ENCODE measurements around the gene PPP4R4.

The PPP4R4 gene

GRCh38 chr14:94306047-94306978 is 132.2 kb downstream of the PPP4R4 start:
- Histone ChIP-seq H3K4me1 (no peaks in the 10 kb centered on the region), H3K4me3 (ENCODE audit: low read depth, low read length) (no peak overlapping the region), H3K36me3 (no peaks in the 10 kb centered on the region), H3K27me3 (no peaks in the 10 kb centered on the region), H3K9me3 (no peaks in the 10 kb centered on the region; the same call in 1 of the 2 replicates)
- no peak for DNase-seq
- no peak for TF ChIP-seq CTCF (IDR thresholded peaks at IDR 0.05; ENCODE audit: low read depth, low read length)

GRCh38 chr14:94307410-94307992 is 133.4 kb downstream of the PPP4R4 start:
- Histone ChIP-seq H3K9me3 (no peaks in the 10 kb centered on the region; the same call in 1 of the 2 replicates), H3K4me1 (no peaks in the 10 kb centered on the region), H3K4me3 (ENCODE audit: low read depth, low read length) (no peak overlapping the region), H3K36me3 (no peaks in the 10 kb centered on the region), H3K27me3 (no peaks in the 10 kb centered on the region)
- DNase-seq, result no peak
- peak; percentile 50 for TF ChIP-seq CTCF (IDR thresholded peaks at IDR 0.05; ENCODE audit: low read depth, low read length)

- H3K9me3 ChIP-seq, result no peaks in the 10 kb centered on the region; the same call in 1 of the 2 replicates
- no peak for DNase-seq
- TF ChIP-seq CTCF (IDR thresholded peaks at IDR 0.05; ENCODE audit: low read depth, low read length), result no peak
- H3K4me1 ChIP-seq, result no peaks in the 10 kb centered on the region
- no peak overlapping the region for H3K4me3 ChIP-seq (ENCODE audit: low read depth, low read length)
- no peaks in the 10 kb centered on the region for H3K27me3 ChIP-seq
- no peaks in the 10 kb centered on the region for H3K36me3 ChIP-seq
Measured at GRCh38 chr14:94309721-94310120, 135.6 kb downstream of the PPP4R4 start.

- Histone ChIP-seq H3K9me3 (no peaks in the 10 kb centered on the region; the same call in 1 of the 2 replicates), H3K4me3 (ENCODE audit: low read depth, low read length) (no peak overlapping the region), H3K4me1 (no peaks in the 10 kb centered on the region), H3K36me3 (no peaks in the 10 kb centered on the region), H3K27me3 (no peaks in the 10 kb centered on the region)
- TF ChIP-seq CTCF (IDR thresholded peaks at IDR 0.05; ENCODE audit: low read depth, low read length), result no peak
- DNase-seq, result no peak
Measured at GRCh38 chr14:94310248-94310647, 136.1 kb downstream of the PPP4R4 start.

GRCh38 chr14:94312481-94313246 is 138.5 kb downstream of the PPP4R4 start:
- no peak for DNase-seq
- TF ChIP-seq CTCF (IDR thresholded peaks at IDR 0.05; ENCODE audit: low read depth, low read length), result no peak
- no peaks in the 10 kb centered on the region for H3K4me1 ChIP-seq
- H3K36me3 ChIP-seq, result no peaks in the 10 kb centered on the region
- no peak overlapping the region for H3K4me3 ChIP-seq (ENCODE audit: low read depth, low read length)
- no peaks in the 10 kb centered on the region for H3K9me3 ChIP-seq
- no peaks in the 10 kb centered on the region for H3K27me3 ChIP-seq

Measured in BE2C (cell line).